Lower leg skin (tissue), 3 donors: ENCODE measurements around the gene PSTK.

Source experiments
- POLR2A ChIP-seq, 2 donors: fragments of 450-650 bp; IDR thresholded peaks; one replicate each; pipeline ENCODE4 v1.6.1; 2016 to 2017; ENCODE audit warnings: antibody characterized with exemption in 2 of 2, mild to moderate bottlenecking in 1 of 2, moderate library complexity in 1 of 2
- TF ChIP-seq, protein P1 (sequence below), 3 donors: fragments of 450-650 bp; IDR thresholded peaks; one replicate each; pipeline ENCODE4 v1.5.1; 2016; ENCODE audit warnings: antibody characterized with exemption in 3 of 3, mild to moderate bottlenecking in 3 of 3, moderate library complexity in 2 of 3

DNA sequence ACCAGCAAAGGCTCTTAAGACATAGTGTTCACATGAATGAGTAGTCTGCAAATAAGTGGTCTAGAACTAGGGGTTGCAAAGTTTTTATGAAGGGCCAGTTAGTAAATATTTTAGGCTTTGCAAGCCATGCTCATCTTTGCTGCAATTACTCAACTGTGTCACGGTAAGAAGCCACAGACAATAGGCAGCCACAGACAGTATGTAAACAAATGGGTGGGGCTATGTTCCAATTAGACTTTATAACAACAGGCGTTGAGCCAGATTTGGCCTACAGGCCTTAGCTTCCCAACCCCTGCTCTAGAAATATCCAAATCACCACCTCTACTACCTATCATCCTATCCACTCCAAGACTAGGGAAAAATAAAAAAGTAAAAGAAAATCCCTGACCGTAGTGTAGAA lies 19.1 kb downstream of the PSTK start:
- TF ChIP-seq, protein P1, sequence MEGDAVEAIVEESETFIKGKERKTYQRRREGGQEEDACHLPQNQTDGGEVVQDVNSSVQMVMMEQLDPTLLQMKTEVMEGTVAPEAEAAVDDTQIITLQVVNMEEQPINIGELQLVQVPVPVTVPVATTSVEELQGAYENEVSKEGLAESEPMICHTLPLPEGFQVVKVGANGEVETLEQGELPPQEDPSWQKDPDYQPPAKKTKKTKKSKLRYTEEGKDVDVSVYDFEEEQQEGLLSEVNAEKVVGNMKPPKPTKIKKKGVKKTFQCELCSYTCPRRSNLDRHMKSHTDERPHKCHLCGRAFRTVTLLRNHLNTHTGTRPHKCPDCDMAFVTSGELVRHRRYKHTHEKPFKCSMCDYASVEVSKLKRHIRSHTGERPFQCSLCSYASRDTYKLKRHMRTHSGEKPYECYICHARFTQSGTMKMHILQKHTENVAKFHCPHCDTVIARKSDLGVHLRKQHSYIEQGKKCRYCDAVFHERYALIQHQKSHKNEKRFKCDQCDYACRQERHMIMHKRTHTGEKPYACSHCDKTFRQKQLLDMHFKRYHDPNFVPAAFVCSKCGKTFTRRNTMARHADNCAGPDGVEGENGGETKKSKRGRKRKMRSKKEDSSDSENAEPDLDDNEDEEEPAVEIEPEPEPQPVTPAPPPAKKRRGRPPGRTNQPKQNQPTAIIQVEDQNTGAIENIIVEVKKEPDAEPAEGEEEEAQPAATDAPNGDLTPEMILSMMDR (IDR thresholded peaks at IDR 0.05) = no peak
- TF ChIP-seq POLR2A (IDR thresholded peaks at IDR 0.05) = no peak
